ENCODE data around the gene HDGFL2.

The HDGFL2 gene

GRCh38 chr19:4445963-4446703, 26.0 kb upstream of the HDGFL2 start:
- no peak for DNase-seq

DNA sequence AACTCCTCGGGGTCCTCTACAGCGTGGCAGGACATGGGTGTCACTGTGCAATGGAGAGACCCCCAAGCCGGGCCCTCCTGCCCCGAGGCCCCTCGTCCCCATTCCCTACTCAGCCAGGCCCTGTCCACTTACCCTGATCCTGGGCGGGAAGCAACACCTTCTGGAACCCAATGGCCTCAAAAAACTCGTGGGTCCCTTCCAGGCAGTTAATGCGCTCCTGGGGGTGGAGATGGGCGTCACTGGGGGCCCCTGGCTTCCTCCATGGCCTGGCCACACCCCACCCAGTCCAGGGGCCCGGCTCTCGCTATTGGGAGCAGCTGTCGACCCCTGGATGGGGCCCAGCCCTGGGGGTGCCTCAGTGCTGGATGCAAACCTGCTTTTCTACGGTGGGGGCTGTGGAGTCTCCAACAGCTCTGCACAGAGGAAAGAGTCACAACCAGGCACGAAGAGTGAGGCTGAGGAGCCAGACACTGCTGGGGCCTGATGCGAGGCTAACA, 25.3 kb upstream of the HDGFL2 start:
- no peak for DNase-seq

DNA sequence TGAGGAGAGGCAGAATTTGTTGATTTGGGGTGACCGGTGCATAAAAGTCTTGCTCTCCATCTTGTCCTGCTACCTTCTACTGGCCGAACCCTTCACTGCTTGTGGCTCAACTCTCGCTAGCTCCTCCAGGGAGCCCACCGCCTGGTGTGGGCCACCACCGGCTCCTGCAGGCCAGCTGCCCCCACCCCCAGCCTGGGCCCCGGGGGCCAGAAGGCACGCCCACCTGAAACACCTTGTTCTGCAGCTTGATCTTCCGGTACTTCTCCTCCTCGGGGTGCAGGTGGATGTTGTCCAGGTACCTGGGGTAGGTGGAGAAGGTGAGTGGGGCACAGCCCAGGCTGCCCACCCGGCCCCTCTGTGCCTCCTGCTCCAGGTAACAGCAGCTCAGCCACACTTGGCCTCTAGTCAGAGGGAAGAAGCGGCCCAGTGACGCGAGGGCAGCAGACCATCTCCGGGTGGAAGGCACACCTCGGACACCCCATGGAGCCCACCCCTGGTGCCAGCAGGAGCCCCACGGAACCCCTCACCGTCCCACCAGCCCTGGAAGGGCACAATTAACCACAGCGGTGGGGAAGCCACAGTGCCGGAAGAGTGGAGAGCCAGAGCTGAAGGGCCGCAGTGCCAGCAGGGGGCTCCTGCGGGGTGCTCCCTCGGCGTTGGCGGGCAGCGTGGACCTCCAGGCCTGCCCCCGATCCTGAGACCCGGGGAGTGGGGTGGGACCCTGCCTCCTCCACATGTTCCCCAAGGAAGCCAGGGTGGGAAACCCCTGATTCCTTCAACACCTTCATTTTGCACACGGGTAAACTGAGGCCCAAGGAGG, 24.6 kb upstream of the HDGFL2 start:
- DNase-seq: no peak

- no peak for DNase-seq
Observed at GRCh38 chr19:4448147-4448985, 23.7 kb upstream of the HDGFL2 start.

DNA sequence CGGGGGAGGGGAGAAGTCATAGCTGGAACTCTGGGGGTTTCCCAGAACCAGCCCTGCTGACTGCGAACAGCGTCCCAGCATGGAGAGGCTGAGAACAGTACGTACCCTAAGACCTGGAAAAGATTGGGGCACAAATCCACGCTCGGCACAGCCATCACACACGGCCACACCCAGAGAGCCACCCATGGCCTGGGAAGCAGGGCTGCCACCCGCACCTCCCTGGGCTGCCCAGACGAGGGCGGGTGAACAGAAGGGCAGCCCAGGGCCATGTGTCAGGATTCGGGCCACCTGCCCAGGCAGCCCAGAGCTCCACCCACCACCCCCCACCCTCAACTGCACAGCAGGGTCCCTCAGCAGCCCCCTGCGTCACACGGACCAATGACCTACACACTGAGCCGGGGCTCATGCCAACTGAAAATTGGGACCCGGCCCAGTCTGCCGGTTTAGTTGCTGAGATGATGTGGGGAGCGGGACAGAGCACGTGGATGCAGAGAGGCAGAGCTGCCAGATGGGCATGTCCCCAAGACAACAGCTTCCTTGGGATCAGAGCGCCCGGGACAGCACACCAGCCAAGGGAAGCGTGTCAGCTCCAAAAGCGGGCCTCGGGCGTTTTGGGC, 23.0 kb upstream of the HDGFL2 start:
- DNase-seq: no peak

GRCh38 chr19:4449639-4450028, 22.5 kb upstream of the HDGFL2 start:
- DNase-seq: no peak

DNA sequence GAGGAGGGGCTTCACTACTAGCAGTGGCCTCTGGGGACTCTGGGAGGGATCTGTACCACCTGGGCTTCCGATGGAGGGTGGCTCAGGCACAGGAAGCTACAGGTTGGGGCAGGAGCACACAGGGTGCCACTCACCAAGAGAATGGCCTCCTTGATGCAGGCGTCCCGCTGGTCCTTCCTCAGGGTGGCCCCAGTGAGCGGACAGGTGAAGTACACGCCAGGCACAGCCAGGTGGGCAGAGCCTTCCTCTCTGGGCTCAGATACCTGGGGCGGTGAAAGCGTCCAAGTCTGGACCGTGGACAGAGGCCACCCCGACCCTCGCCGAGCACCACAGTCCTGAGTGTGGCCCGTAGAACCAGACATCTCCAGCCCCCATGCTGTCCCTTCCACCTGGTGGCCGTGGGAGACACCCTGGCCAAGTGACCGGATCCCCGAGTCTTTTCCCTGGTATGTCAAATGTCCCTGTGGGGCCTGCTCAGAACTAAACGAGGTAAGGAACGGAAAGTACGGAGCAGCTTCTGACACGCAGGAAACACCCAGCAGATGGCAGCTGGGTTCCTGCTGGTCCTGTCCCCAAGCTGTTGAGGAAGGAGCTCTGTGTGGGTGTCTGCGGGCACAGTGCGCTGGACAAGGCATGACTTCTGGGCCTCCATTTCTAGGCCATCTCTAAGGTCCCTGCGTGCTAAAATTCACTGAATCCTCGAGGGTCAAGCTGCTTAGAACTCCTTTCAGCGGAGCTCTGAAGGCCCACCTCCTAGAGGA, 19.7 kb upstream of the HDGFL2 start:
- DNase-seq: no peak

- DNase-seq: no peak
Observed at GRCh38 chr19:4453232-4454179, 18.6 kb upstream of the HDGFL2 start.

DNA sequence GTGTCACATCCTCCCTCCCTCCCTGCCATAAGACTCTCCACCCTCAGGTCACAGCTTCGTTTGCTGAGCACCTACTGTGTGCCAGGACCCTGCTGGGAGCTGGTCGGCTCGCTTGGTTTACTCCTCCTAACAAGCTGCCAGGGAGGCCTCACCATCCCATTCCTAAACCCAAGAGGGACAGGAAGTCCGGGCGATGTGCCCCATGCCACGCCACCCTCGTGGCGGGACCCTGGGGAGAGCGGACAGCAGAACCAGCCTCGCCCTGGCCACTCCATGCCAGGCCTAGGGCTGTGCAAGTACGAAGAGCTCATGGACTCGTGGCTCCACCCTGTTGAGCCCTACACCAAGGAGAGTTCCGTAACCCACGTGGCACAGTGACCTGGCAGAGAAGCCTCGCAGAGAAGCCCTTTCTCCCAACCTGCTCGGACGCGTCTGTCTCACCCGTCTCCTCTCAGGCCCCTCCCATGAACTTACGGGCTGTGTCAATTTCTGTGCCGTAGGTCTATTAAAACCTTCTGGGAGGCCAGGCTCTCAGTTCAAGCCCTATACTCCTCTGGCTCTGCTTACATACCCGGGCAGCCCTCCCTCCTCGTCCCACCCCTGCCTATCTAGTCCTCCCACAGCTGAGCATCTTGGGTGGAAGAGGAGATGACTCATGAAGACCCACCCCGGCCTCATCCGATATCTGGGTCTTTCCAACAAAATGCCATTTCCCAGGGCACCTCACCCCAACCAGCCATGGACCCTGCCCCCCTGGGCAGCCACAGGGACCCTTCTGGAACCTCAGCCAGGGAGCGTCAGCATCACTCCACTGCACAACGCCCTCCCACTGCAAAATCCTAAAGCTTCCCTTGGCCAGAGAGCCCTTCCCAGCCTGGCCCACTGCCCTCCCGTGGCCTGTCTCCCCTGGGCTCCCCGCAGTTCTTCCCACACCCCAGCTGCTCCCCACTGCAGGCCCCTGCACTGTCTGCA, 17.1 kb upstream of the HDGFL2 start:
- DNase-seq: no peak

DNA sequence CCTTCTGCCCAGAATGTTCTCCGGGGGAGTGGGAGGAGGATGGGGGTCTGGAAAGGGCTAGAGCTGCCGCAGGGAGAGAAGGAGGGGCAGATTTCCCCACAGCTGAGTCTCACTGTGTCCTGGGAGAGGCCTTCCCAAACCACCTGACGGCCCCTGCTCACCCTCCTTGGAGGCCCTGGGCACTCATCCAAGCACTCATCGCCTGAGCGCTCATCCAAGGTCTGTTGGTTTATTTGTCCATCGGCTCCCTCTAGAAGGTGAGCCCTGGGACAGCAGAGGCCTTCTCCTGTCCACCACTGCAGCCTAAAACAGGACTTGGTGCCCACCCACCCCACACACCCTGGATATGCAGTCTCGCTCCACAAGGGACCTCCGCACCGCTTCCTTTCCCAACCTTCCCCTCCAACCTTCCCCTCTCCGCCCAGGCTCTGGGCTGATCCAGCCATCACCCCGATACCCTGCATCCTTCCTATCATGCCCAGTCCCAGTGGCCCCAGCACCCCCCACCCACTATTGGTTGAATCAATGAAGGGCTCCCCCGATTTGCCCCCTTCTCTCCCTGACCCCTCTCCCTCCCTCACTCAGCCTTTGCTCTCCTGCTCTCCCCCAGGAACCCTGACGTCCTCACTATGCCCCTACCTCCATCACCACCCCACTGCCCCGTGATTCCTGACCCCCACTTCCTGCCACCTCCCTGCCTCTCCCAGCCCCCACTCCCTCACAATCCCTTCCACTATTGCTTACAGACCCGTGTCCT, 16.2 kb upstream of the HDGFL2 start:
- DNase-seq: no peak

- peak; percentile 63 for DNase-seq
Observed at GRCh38 chr19:4456476-4456842, 15.6 kb upstream of the HDGFL2 start.

GRCh38 chr19:4456843-4457653, 15.0 kb upstream of the HDGFL2 start:
- peak; percentile 59 for DNase-seq

DNA sequence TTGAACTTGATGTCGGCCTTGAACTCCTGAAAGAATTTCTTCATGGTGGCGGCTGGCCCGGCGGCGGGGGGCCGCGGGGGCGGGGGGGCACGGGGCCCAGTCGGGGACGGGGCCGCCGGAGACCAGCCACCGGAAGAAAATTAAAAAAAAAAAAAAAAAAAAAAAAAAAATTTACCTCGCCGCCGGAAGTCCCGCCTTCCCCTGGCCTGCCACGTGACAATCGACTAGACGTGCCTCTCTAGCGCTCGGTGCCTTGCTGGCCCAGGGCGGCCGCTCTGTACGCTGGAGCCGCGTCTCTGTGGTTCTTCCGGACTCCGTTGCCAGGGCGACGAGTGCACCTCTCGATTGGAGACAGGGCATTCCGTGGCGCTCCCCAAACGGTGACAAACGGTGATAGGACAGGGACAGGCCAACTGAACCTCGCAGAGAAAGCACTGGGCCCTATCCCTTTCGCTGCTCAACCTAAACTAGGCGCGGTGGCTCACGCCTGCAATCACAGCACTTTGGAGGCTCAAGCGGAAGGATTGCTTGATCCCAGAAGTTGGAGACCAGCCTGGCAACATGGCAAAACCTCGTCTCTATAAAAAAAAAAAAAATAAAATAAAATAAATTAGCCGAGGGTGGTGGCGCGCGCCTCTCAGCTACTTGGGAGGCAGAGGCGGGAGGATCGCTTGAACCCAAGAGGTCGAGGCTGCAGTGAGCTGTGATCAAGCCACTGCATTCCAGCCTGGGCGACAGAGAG, 14.3 kb upstream of the HDGFL2 start, which contains the start of gene UBXN6:
Gene UBXN6 (minus strand): TSS at position 141 of the 742 bp plus-strand sequence. CDS start 97 bp downstream, at position 44.
- DNase-seq: peak; percentile 98

GRCh38 chr19:4464815-4465581, 7.1 kb upstream of the HDGFL2 start:
- DNase-seq: no peak

DNA sequence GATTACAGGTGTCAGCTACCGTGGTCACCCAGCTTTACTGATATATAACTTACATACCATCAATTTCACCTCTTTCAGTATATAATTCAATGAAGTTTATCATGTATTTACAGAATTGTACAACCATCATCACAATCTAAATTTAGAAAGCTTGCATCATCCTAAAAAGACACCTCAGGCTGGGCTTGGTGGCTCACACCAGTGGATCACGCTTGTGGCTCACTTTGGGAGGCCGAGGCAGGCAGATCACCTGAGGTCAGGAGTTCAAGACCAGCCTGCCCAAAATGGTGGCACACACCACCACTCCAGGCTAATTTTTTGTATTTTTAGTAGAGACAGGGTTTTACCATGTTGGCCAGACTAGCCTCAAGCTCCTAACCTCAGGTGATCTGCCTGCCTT, 4.3 kb upstream of the HDGFL2 start:
- no peak for DNase-seq

Data from suppressor macrophage treated with lipopolysaccharide for 4 hours (primary cell).